GM18526 (cell line): ENCODE measurements around the gene TBC1D9B.

ENCODE experiments used
- POLR2A ChIP-seq: IDR thresholded peaks from 3 replicates; pipeline ENCODE4 v1.6.1; 2011; ENCODE audit not compliant: insufficient read length; ENCODE audit errors: extremely low read depth

The TBC1D9B gene

DNA sequence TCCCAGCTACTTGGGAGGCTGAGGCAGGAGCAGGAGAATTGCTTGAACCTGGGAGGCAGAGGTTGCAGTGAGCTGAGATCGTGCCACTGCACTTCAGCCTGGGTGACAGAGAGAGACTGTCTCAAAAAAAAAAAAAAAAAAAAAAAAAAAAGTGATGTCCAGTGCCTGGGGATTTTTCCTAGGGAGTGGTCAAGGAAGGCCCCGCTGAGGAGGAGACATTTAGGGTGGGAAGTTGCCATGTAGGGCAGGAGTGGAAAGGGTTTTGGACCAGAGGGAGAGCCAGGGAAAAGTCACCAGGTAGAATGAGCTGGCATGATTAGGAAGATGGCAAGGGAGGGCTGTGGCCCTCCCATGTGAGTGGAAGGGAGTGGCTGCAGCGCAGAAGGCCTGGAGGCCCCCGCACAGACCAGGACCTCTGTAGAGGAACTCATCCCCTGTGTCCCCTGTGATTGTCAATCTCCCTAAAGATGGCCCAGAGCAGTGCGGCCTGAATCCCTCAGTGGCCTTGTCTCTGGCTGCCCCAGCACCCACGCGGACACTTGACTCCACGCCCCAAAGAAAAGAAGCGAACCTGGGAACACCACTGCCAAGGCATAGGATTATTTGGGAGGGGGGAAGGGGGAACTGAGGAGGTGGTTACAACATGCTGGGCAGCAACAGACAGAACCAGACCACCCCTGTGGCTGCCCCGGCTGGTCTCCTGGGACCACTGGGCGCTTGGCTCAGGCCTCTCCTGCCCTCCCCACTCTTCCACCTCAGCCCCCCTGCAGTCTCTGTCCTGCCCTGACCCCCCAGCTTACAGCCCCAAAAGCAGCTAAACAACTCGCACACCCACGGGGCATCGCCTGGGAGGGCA is 89.6 kb downstream of the TBC1D9B start:
- TF ChIP-seq POLR2A: no peak

DNA sequence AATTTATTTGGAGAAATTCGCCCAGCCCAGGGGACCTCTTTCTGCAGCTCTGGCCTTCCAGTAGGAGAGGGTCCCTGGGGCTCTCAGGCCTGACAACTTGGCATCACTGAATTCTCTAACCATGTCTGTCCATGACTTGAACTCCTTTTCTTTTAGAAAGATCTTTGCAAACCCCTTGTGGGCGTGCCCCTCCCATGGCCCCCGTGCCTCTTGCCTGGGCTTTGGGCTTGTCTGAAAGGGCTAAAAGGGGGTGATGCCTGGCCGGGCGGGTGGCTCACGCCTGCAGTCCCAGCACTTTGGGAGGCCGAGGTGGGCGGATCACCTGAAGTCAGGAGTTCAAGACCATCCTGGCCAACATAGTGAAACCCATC is 90.2 kb downstream of the TBC1D9B start:
- TF ChIP-seq POLR2A: no peak

DNA sequence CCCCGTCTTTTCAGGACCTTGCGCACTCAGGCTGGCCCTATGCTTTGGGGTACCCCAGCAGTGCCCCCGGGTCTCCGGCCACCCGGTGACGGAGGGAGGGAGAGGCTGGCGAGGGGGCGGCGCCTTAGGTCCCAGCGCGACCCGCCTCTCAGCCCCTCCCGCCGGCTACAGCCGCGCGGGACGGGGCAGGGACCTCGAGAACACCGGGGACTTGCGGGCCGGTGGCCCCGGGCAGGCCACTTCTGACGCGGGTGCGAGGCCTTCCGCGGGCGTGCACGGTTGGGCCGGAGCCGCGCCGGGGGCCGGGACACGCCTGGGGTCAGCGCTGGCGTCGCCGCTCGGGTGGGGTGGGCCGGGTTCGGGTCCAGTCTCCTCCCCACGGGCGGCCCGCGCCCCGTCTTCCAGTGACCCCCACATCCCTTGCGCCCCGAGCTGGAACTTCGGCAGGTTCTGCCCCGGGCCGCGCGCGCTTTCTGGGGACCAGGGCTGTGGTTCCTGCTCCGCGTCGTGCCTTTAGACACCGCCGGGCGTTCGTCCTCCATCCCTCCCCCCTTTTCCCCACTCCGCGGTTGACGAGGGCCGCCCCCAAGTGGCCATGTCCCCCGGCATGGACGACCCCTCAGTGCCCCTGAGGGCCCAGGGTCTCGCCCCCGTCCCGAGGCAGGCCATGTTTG is 90.8 kb downstream of the TBC1D9B start:
- peak; percentile 20 for TF ChIP-seq POLR2A

DNA sequence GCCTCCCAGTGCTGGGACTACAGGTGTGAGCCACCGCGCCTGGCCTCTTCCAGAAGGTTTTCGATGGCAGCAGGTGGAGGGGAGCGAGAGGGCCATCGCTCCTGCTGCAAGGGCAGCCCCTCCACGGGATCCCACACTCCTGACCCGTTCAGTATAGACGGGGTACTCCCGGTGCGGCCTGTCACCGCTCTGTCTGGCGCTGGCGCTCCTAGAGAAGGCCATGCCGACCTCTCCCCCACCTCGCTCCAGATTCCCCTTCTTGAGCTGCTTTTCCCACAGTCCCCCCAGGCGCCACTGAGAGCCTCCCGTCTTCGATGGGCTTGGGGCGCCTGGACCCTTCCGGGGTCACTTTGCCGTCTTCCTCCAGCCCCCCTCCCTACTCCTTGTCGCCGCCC is 91.3 kb downstream of the TBC1D9B start:
- TF ChIP-seq POLR2A: no peak

DNA sequence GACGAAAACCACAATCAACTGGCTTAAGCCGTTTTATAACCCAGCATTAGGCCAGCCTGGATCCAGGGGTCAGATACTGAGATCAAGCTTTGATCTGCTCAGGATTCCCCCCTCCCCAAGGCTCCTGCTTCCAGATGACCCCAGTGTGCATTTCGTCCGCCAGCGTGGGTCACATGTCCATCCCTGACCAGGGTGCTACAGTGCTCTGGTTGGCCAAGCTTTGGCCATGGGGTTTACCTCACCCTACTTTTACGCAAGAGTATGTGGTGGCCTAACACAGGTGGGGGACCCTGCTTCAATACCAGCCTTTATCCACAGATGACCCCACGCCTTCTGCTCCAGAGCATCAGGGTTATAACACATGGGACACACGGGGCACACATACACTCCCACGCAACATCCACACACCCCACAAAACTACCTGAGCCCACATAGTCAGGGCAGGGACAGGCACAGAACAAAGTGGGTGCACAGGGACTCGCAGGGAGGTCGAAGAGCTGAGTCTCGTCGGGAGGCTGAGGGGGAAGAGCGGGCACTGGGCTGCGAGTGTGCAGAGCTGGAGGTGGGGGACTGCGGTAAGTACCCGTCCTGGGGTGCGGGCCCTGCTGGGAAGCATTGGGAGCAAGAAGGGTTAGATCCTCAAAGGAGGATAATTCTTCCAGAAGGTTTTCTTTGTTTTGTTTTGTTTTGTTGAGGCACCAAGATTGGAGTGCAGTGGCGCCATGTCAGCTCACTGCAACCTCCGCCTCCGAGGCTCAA is 92.0 kb downstream of the TBC1D9B start:
- TF ChIP-seq POLR2A: no peak

DNA sequence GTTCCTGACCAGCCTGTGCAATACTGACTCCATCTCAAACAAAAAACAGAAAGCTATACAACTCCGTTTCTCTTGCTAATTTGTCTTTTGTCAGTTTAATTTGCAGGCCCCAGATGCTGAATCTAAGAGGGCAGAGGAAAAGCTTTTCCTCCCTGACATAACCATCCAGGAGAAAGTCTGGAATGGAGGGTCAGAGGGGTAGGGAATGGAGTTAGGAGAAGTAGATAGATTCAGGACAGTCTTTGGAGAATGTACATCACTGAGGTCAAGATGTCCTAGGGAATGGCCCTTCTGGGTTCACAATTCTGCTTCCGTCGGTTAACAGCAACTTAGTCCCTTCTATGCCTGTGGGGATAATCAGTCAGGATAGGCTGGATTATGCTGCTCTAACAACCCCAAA is 93.6 kb downstream of the TBC1D9B start:
- TF ChIP-seq POLR2A: no peak

DNA sequence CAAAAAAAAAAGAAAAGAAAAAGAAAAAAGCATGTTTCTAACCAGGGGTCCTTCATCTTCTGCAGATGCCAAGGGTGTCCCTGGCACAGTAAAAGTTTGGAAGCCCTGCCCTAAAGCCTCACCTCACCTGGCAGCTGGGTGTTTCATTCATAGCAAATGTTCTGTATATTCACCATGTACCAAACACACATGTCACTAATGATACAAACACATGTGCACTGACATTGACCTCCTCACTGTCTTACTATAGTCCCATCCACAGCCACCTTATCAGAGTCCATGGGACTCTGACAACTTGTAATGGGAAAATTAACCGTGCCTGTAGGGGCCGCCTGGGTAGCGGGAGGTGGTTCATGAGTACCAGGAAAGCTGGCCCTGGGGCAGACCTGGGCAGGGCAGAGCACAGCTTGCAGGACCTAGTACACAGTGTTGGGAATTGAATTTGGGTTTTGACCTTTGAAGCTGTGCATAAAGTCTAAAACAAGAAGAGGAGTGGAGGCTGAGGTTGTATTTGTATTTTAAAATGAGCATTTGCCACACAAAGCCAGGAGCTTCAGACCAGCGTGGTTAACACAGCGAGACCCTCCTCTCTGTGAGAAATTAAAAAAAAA is 94.6 kb downstream of the TBC1D9B start:
- no peak for TF ChIP-seq POLR2A

DNA sequence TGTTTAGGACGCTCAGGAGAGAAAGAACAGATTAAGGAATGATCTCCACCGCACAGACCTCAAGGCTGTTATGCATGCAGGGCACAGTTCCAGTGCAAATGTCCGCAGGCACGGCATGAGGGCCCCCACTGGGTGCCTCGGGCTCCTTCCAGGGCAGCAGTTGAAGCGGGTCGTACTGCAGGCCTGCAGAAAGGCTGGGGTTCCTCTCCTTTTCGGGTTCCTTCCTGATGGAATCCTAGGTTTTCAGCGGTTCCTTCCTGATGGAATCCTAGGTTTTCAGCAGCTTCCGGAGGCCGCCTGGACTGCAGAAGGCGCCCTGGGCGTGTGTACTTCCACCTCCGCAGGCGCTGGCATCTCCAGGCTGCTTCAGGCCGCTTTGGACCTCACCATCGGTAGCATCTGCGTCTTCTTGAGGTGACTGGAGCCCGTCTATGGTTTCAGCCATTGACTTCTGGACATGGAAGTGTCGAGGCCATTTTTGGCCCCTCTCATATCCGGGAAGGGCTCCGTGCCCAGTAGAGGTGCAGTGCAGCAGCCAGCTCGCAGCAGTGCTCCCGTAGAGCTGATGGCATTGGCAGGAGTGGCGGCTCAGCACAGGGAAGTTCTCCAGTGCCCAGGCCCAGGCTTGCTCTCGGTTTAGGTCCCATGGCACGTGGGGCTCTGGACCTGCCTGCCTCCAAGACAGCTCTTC is 95.4 kb downstream of the TBC1D9B start:
- TF ChIP-seq POLR2A: no peak
